GM19468 (cell line): ENCODE data around the gene WFDC11.
"Not testable (repeated sequence)": the region's sequence is repeated elsewhere in the genome, so short reads cannot be mapped to it uniquely, and the experiment has no call there.

Source experiments
- ATAC-seq: cut with Tn5 transposase; IDR thresholded peaks from one replicate; pipeline ENCODE4 v1.9.1; 2021; ENCODE audit warnings: mild to moderate bottlenecking, moderate library complexity, moderate number of reproducible peaks; ENCODE audit not compliant: unreplicated experiment; ENCODE audit errors: extremely low read depth

The WFDC11 gene

DNA sequence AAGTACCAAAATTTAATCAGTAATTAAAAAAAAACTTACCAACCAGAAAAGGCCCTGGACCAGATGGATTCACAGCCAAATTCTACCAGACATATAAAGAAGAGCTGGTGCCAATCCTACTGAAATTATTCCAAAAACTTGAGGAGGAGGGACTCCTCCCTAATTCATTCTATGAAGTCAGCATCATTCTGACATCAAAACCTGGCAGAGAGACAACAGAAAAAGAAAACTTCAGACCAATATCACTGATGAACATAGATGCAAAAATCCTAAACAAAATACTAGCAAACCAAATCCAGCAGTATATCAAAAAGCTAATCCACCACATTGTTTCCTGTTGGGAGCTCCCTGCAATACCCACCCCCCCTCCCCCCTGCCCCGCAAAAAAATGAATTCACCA is at the start of gene WFDC11:
WFDC11 (minus strand) TSS at position 101 of the 400 bp plus-strand sequence. CDS start 19,639 bp downstream, outside the sequence.
- ATAC-seq: no peak

DNA sequence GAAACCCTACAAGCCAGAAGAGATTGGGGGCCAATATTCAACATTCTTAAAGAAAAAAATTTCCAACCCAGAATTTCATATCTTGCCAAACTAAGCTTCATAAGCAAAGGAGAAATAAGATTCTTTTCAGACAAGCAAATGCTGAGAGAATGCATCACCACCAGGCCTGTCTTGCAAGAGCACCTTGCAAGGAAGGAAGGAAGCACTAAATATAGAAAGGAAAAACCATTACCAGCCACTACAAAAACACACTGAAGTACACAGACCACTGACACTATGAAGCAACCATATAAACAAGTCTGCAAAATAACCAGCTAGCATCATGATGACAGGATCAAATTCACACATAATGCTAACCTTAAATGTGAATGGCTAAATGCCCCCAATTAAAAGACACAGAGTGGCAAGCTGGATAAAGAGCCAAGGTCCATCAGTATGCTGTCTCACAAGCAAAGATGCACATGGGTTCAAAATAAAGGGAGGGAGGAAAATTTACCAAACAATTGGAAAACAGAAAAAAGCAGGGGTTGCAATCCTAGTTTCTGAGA is 46.2 kb upstream of the WFDC11 start:
- not testable (repeated sequence) for ATAC-seq

DNA sequence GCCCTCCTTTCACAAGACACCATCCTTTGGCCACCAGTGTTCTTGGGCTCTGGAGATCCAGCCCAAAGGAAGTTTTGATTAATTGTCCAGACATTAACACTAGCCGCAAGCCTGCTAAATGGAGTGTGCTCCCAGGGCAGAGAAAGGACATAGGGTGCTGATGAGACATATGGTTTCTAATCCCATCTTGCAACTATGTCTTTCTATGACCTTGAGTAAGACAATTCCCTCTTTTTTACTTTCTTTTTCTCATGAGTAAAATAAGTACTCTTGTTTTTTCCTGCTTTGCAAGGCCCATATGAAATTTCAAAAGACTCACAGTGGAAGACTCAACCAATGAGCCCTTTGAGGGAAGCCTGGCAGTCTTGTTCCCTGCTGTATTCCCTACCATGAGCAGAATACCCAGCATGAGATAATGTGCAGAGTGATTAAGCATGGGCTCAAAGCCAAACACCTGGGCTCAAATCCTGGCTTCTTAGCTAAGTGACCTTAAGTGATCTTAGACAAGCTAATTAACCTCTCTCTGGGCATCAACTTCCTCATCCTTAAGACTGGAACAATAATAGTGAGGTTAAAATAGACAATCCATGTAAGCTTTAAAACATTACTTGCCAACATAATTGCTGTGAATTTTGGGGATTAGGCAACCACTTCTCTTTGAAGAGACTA is 35.1 kb upstream of the WFDC11 start, which contains the start of gene WFDC10B:
WFDC10B (minus strand) TSS at position 51 of the 669 bp plus-strand sequence. CDS start 19,027 bp downstream, outside the sequence.
- ATAC-seq: no peak

DNA sequence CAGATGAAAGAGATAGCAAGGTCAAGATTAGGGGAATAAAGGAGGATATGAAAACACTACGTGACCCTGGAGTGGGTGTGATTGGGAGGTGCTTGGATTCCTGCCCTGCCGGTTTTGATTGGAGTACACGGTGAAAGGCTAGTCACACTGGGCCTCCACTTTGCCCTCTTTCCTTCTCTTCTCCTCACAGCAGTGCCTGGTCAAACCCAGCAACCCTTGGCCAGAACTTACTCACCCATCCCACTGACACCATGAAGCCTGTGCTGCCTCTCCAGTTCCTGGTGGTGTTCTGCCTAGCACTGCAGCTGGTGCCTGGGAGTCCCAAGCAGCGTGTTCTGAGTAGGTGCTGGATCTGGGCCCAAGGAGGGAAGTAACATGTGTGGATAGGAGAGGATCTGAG is 31.8 kb upstream of the WFDC11 start, which contains the start of gene WFDC13:
WFDC13 (plus strand) TSS at position 166 of the 400 bp plus-strand sequence; CDS start at position 252, 86 bp downstream.
- ATAC-seq: no peak

DNA sequence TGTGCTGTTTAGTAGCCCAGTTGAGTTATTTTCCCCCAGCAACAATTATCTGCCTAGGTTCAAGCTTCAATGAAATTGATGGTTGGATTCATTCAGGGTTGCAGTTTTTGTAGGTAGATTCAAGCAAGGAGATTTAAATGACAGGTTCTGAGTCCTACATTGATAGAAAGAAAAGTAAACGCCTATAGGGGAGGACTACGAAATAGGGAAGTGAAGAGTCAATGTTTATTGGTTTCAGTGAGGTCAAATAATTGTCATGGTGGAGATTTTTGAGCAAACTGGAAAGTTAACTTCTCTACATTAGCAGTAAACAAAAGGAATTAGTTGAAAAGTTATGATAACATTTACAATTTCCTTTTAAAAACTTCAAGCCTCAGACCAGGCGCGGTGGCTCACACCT is 31.1 kb upstream of the WFDC11 start:
- ATAC-seq: no peak

DNA sequence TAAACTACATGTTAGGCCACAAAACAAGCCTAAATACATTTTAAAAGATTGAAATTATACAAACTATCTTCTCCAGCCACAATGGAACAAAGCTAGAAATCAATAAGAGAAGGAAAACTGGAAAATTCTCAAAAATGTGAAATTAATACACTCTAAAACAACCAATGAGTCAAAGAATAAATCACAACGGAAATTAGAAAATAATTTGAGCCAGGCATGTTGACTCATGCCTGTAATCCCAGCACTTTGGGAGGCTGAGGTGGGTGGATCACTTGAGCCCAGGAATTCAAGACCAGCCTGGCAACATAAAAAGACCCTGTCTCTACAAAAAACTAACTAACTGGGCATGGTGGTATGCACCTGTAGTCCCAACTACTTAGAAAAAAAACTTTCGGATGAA is 25.5 kb upstream of the WFDC11 start:
- ATAC-seq: no peak

DNA sequence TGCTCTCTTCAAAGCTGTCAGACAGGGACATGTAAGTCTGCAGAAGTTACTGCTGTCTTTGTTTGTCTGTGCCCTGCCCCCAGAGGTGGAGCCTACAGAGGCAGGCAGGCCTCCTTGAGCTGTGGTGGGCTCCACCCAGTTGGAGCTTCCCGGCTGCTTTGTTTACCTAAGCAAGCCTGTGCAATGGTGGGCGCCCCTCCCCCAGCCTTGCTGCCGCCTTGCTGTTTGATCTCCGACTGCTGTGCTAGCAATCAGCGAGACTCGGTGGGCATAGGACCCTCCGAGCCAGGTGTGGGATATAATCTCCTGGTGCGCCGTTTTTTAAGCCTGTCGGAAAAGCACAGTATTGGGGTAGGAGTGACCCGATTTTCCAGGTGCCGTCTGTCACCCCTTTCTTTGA is 23.3 kb upstream of the WFDC11 start:
- ATAC-seq: not testable (repeated sequence)

DNA sequence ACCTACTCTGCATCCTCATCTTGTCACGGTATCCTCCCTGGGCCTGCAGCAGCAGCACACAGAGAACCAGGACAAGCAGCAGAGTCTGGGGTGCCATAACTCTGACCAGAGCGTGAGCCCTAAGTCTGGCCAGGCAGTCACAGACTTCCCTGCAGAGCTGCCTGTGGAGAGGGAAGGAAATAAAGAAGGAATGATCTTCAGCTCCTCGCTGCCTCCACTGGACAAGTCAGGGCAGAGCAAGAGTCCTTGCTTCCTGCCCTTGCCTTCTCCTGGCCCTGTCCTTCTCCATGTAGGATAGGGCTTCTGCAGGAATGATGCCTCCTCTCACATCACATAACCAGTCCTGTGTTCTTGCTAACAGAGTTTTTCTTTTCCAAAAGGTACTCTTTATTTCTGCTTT is 15.9 kb upstream of the WFDC11 start:
- no peak for ATAC-seq

DNA sequence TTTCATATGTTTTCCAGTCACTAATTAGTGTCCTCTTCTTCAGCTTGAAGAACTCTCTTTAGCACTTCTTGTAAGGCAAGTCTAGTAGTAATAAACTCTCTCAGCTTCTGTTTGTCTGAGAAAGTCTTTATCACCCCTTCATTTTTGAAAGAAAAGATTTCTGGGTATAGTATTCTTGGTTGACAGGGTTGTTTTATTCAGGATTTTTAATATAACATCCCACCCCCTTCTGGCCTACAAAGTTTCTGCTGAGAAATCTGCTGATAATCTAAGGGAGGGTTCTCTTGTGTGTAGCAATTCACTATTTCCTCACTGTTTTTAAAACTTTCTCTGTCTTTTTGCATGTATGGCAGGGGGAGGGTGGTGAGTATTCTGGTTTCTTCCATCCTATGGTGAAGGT is 9.6 kb upstream of the WFDC11 start:
- ATAC-seq: no peak

DNA sequence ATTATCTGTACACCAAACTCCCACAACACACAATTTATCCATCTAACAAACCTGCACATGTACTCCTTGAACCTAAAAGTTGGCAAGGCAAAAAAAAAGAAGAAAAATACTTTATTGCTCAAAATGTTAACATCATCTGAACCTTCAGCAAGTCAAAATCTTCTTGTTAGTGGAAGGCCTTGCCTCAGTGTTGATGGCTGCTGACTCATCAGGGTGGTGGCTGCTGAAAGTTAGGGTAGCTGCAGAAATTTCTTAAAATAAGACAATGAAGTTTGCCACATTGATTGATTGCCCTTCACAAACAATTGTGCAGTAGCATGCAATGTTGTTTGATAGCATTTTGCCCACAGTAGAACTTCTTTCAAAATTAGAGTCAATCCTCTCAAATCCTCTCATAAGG is 2.7 kb upstream of the WFDC11 start:
- ATAC-seq: no peak

DNA sequence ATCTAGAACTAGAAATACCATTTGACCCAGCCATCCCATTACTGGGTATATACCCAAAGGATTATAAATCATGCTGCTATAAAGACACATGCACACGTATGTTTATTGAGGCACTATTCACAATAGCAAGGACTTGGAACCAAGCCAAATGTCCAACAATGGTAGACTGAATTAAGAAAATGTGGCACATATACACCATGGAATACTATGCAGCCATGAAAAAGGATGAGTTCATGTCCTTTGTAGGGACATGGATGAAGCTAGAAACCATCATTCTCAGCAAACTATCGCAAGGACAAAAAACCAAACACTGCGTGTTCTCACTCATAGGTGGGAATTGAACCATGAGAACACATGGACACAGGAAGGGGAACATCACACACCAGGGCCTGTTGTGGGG is 13.0 kb downstream of the WFDC11 start:
- not testable (repeated sequence) for ATAC-seq

DNA sequence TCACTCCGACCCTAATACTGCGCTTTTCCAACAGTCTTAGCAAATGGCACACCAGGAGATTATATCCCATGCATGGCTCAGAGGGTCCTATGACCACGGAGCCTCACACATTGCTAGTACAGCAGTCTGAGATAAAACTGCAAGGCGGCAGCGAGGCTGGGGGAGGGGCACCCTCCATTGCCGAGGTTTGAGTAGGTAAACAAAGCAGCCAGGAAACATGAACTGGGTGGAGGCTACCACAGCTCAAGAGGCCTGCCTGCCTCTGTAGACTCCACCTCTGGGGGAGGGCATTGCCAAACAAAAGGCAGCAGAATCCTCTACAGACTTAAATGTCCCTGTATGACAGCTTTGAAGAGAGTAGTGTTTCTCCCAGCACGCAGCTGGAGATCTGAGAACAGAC is 18.3 kb downstream of the WFDC11 start:
- ATAC-seq: not testable (repeated sequence)

DNA sequence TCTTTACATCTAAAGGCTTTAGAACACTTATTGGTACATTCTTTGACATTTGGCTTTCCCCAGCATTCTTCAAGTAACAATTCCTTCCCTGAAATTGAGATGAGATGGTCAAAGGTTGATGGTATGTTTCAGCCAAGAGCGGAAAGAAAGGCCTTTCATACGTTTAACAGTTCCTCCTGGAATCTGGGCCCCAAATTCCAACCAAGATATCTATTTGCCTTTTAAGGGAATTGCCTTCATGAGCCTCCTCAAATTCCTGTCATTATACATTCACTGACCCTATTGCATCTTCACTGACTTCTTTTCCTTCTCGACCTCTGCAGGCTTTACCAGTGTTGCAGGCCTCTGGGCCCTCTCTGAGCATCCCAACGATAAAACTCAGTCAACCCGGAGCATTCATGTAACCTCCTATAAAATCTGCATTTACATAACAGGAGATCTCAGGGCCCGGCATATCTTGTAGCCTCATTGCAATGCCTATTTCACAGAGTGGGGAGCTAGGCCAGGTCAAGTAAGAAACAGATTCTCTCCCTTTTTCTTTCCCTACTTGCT is 20.7 kb downstream of the WFDC11 start:
- no peak for ATAC-seq

DNA sequence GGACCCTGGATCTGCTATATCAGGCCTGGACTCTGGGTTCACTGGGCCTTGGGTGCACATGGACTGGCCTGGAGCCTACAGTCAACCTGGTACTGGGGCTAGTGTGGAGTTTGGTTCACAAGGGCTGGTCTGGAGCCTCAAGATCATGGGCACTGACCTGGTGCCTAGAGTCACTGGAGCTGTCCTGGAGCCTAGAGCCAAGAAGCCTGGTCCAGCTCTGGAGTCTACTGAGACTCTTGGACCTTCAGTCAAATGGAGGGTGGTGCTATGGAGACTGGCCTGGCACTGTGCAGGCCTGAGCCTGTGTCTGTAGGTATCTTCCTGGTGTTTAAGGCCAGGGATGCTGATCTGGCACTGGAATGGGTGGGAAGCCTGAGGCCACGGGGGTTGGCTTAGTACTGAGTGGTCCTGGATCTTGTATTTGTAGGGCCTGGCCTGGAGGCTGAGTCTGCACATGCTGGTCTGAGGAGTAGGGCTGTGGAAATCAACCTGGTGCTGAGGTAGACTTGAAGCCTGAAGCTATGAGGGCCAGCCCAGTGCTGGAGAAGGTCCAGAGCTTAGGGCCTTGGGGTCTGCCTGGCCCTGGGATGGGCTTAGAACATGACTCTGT is 22.5 kb downstream of the WFDC11 start:
- ATAC-seq: no peak

DNA sequence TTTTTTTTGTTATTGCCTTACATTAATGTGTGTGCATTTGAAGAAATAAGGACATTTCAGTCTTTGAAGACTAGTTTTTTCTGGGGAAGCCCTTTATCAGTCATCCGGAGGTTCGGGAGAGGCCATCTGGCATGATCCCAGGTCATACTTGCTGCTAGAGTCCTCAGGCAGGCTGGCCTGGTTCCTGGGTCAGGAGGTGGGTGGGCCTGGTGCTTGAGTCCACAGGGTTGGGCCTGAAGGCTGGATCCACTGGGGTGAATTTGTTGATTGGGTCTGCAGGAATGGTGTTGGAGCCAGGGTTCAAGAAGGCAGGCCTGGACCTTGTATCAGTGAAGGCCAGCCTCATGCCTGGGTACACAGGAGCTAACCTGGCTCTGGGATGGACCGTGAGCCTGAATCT is 23.2 kb downstream of the WFDC11 start:
- no peak for ATAC-seq

DNA sequence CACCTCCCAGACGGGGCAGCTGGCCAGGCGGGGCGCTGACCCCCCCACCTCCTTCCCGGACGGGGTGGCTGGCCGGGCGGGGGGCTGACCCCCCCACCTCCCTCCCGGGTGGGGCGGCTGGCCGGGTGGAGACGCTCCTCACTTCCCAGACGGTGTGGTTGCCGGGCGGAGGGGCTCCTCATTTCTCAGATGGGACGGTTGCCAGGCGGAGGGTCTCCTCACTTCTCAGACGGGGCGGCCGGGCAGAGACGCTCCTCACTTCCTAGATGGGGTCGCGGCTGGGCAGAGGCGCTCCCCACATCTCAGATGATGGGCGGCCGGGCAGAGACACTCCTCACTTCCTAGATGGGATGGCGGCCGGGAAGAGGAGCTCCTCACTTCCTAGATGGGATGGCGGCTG is 24.2 kb downstream of the WFDC11 start:
- ATAC-seq: not testable (repeated sequence)

DNA sequence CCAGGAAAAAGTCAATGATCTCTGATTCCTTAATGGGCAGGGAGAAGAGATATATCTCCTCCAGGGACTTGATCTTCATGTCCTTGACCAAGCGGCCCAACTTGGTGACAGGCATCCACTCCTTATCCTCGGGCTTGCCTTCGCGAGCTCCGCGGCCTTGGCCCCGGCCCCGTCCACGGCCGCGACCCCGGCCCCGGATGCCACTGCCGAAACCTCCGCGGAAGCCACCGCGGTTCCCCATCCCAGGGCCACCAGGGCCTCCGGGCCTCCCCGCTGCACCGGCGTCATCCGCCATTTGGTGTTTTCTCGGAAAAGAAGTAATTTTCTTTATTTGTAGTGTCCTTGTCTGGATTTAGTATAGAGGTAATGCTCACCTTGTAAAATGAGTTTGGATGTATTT is 29.0 kb downstream of the WFDC11 start:
- ATAC-seq: not testable (repeated sequence)

DNA sequence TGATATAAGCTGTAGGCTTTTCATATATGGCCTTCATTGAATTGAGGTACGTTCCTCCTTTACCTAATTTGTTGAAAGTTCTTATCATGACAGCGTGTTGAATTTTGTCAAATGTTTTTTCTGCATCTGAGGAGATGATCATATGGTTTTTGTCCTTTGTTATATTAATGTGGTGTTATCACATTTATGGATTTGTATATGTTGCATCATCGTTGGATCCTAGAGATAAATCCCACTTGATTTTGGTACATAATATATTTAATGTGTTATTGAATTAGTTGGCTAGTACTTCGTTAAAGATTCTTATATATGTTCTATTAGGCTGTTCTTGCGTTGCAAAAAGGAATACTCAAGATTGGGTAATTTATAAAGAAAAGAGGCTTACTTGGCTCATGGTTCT is 30.4 kb downstream of the WFDC11 start:
- ATAC-seq: no peak

DNA sequence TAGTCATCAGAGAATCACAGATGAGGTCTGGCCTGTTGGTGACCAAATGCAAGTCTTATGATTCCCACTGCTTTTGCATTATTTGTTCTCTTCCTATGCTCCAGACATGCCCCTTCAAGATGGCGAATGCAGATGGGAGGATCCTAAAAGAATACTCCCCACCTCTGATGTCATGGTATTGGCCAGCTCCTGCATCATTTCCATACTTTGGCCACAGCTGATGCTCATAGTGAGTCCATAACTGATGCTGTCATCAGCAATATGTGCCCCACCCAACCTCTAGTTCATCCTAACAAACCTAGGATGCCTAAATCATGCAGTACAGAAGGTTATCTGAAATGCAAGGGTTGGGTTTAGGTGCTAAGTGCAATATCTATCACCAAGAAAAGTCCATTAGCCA is 33.5 kb downstream of the WFDC11 start:
- ATAC-seq: no peak

DNA sequence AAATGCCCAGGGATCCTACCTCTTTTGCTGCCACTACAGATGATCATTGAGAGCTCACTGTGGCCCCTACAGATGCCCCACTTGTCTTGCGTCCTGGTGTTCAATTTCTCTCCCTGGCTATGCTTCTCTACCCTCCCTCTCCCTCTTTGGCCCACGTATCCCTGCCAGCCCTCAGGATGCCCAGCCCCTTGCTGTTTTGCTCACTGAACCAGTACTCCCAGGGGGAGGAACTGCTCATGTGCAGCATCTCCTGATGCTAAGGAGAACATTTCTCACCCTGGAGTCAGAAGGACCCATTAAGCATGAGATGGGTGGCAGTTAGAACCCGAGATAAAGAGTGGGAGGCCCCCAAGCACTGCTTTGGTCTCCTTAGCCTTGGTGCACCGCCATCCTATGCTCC is 38.9 kb downstream of the WFDC11 start, which contains the start of gene WFDC9:
WFDC9 (minus strand) TSS at position 101 of the 400 bp plus-strand sequence. CDS start 21,103 bp downstream, outside the sequence.
- no peak for ATAC-seq

DNA sequence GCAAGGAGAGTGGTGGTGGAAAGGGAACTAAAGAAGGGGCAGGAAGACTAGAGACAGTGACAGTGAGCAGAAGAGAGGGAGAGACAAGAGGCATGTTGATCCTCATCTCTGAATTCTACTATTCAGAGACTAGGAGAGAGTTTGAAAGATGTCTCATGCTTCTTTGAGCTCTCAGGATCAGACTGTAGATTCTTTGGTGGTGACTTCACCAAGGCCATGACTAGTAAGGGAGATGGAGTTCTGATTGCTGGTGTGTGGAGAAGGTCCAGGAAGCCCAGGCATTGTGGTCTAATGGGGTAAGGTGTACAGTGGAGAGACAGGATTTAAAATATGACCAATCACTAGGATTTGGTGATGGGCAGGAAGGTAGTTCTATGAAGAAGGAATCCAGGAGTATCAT is 39.7 kb downstream of the WFDC11 start:
- ATAC-seq: no peak
